ENCODE results near the gene PDHB. TPM values are rescaled to one million over a fixed set of nuclear protein-coding genes. Genes with fewer than 3 reads are reported as not detected.

The PDHB gene
- total and polyA plus RNA-seq, 4 donors: 50.8 to 67.6 (median 63.1) TPM

DNA sequence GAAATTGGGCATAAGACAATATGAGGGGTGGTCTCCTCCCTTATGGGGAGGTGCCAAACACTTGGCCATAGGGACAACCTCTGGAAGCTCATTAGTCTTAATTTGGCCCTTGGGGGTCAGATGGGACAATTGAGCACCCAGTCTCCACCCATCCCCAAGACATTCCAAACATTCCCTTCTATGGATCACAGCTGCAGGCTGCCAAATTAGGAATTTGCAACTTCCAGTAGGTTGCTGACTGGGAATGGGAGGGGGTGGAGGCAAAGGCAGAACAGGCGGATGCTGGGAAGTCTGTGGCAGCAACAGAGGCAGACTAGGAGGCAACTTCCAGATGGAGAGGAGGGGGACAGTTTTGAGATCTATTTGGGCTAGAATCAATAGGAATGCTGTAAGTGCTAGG is 1.4 kb upstream of the PDHB start:
- peaks cover 0 to 13% (median 2%) of the 10 kb centered on the region in 5 donors for H3K4me1 ChIP-seq (ENCODE audit: control insufficient read depth in 5 of 5, insufficient read depth in 5 of 5, low read length in 5 of 5)
- no peak overlapping the region for H3K9ac ChIP-seq (ENCODE audit: insufficient read depth in 1 of 2, low read length in 2 of 2)
- H3K27ac ChIP-seq (ENCODE audit: low read depth in 1 of 2, low read length in 1 of 2): peak overlapping the region in 1 of 2 donors; percentile 53
- no peak for ATAC-seq (ENCODE audit: insufficient read depth, low FRiP score)
- no peak overlapping the region for H3K4me3 ChIP-seq
- no peaks in the 10 kb centered on the region for H3K27me3 ChIP-seq (ENCODE audit: control insufficient read depth in 3 of 3, insufficient read depth in 3 of 3, low read length in 2 of 3)
- H3K9me3 ChIP-seq (ENCODE audit: control insufficient read depth in 4 of 4, insufficient read depth in 3 of 4, low read length in 3 of 4): no peaks in the 10 kb centered on the region
- DNase-seq: no peak
- WGBS, 2 donors: 74 to 91% methylated on average over 1 of the region's 1 CpG
- TF ChIP-seq, protein P1, sequence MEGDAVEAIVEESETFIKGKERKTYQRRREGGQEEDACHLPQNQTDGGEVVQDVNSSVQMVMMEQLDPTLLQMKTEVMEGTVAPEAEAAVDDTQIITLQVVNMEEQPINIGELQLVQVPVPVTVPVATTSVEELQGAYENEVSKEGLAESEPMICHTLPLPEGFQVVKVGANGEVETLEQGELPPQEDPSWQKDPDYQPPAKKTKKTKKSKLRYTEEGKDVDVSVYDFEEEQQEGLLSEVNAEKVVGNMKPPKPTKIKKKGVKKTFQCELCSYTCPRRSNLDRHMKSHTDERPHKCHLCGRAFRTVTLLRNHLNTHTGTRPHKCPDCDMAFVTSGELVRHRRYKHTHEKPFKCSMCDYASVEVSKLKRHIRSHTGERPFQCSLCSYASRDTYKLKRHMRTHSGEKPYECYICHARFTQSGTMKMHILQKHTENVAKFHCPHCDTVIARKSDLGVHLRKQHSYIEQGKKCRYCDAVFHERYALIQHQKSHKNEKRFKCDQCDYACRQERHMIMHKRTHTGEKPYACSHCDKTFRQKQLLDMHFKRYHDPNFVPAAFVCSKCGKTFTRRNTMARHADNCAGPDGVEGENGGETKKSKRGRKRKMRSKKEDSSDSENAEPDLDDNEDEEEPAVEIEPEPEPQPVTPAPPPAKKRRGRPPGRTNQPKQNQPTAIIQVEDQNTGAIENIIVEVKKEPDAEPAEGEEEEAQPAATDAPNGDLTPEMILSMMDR (IDR thresholded peaks at IDR 0.05; ENCODE audit: control extremely low read depth, extremely low read depth): no peak
- H3K36me3 ChIP-seq (ENCODE audit: control insufficient read depth in 4 of 4, insufficient read depth in 4 of 4, low read length in 4 of 4): peaks cover 4 to 21% (median 10%) of the 10 kb centered on the region in 4 donors

DNA sequence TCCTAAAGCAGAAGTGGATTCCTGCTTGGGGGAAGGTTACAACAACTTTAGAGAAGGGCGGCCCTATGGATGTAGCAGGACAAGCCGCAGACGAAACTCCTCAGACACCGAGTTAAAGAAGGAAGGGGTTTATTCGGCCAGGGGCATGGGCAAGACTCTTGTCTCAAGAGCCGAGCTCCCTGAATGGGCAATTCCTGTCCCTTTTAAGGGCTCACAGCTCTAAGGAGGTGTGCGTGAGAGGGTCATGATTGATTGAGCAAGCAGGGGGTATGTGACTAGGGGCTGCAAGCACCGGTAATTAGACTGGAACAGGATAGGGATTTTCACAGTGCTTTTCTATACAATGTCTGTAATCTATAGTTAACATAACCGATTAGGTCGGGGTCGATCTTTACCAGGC is 879 bp upstream of the PDHB start:
- TF ChIP-seq, protein P1 (IDR thresholded peaks at IDR 0.05; ENCODE audit: control extremely low read depth, extremely low read depth): no peak
- Histone ChIP-seq H3K36me3 (ENCODE audit: control insufficient read depth in 4 of 4, insufficient read depth in 4 of 4, low read length in 4 of 4) (peaks cover 7 to 25% (median 12%) of the 10 kb centered on the region in 4 donors), H3K4me3 (no peak overlapping the region), H3K27ac (ENCODE audit: low read depth in 1 of 2, low read length in 1 of 2) (peak overlapping the region in 1 of 2 donors; percentile 28), H3K4me1 (ENCODE audit: control insufficient read depth in 5 of 5, insufficient read depth in 5 of 5, low read length in 5 of 5) (peaks cover 0 to 13% (median 2%) of the 10 kb centered on the region in 5 donors), H3K9me3 (ENCODE audit: control insufficient read depth in 4 of 4, insufficient read depth in 3 of 4, low read length in 3 of 4) (no peaks in the 10 kb centered on the region), H3K27me3 (ENCODE audit: control insufficient read depth in 3 of 3, insufficient read depth in 3 of 3, low read length in 2 of 3) (no peaks in the 10 kb centered on the region), H3K9ac (ENCODE audit: insufficient read depth in 1 of 2, low read length in 2 of 2) (no peak overlapping the region)
- WGBS, 2 donors: 93% methylated on average over 11 of the region's 11 CpGs
- DNase-seq (no peak), ATAC-seq (ENCODE audit: insufficient read depth, low FRiP score) (no peak)

DNA sequence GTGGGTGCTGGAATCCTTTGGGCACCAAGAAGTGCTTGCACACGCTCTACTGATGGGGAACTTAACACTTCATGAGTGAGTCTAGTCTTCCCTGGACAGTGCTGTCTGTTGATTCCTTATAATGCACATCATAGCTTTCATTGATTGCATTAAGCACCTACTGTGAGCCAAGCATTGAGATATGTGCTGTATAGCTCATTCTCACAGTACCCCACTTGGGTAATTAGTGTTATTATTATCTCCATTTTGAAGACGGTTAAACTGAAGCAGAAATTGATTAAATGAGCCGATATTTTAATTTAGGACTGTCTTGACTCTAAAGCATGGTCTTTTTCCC is 504 bp upstream of the PDHB start:
- whole genome bisulfite sequencing, 2 donors: 64 to 66% methylated on average over 3 of the region's 3 CpGs
- peak overlapping the region; percentile 62 to 86 for H3K27ac ChIP-seq (ENCODE audit: low read depth in 1 of 2, low read length in 1 of 2)
- peak overlapping the region in 1 of 2 donors; percentile 40 for H3K9ac ChIP-seq (ENCODE audit: insufficient read depth in 1 of 2, low read length in 2 of 2)
- TF ChIP-seq, protein P1 (IDR thresholded peaks at IDR 0.05; ENCODE audit: control extremely low read depth, extremely low read depth): no peak
- peaks cover 10 to 29% (median 14%) of the 10 kb centered on the region in 4 donors for H3K36me3 ChIP-seq (ENCODE audit: control insufficient read depth in 4 of 4, insufficient read depth in 4 of 4, low read length in 4 of 4)
- no peak overlapping the region for H3K4me3 ChIP-seq
- ATAC-seq (ENCODE audit: insufficient read depth, low FRiP score) (peak; percentile 1), DNase-seq (no peak)
- H3K9me3 ChIP-seq (ENCODE audit: control insufficient read depth in 4 of 4, insufficient read depth in 3 of 4, low read length in 3 of 4): no peaks in the 10 kb centered on the region
- peaks cover 0 to 13% (median 2%) of the 10 kb centered on the region in 5 donors for H3K4me1 ChIP-seq (ENCODE audit: control insufficient read depth in 5 of 5, insufficient read depth in 5 of 5, low read length in 5 of 5)
- no peaks in the 10 kb centered on the region for H3K27me3 ChIP-seq (ENCODE audit: control insufficient read depth in 3 of 3, insufficient read depth in 3 of 3, low read length in 2 of 3)

DNA sequence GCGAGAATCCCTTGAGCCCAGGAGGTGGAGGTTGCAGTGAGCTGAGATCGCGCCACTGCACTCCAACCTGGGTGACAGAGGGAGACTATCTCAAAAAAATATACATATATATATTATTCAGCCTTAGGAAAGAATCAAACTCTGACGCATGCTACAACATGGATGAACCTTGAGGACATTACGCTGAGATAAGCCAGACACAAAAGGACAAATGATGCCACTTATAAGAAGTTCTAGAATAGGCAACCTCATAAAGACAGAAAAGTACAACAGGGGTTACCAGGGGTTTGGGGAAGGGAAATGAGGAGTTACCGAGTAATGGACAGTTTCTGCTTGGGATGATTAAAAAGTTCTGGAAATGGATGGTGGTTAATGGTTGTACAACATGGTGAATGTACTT is 727 bp downstream of the PDHB start:
- 60 to 73% methylated on average over 6 of the region's 6 CpGs for WGBS, 2 donors
- Histone ChIP-seq H3K4me1 (ENCODE audit: control insufficient read depth in 5 of 5, insufficient read depth in 5 of 5, low read length in 5 of 5) (peaks cover 0 to 13% (median 2%) of the 10 kb centered on the region in 5 donors), H3K36me3 (ENCODE audit: control insufficient read depth in 4 of 4, insufficient read depth in 4 of 4, low read length in 4 of 4) (peaks cover 17 to 41% (median 20%) of the 10 kb centered on the region in 4 donors), H3K27me3 (ENCODE audit: control insufficient read depth in 3 of 3, insufficient read depth in 3 of 3, low read length in 2 of 3) (no peaks in the 10 kb centered on the region), H3K9me3 (ENCODE audit: control insufficient read depth in 4 of 4, insufficient read depth in 3 of 4, low read length in 3 of 4) (no peaks in the 10 kb centered on the region), H3K9ac (ENCODE audit: insufficient read depth in 1 of 2, low read length in 2 of 2) (peak overlapping the region in 1 of 2 donors; percentile 91), H3K27ac (ENCODE audit: low read depth in 1 of 2, low read length in 1 of 2) (peak overlapping the region in 1 of 2 donors; percentile 90), H3K4me3 (peak overlapping the region; percentile 92)
- TF ChIP-seq, protein P1 (IDR thresholded peaks at IDR 0.05; ENCODE audit: control extremely low read depth, extremely low read depth): no peak
- no peak for DNase-seq
- no peak for ATAC-seq (ENCODE audit: insufficient read depth, low FRiP score)

Measured in lung (tissue), 12 donors.